ENCODE measurements around the gene PRR33.

- TF ChIP-seq POLR2A (IDR thresholded peaks at IDR 0.05; ENCODE audit: low read length) (no peak), JUN (IDR thresholded peaks at IDR 0.05) (no peak), MAZ (IDR thresholded peaks at IDR 0.05; ENCODE audit: borderline replicate concordance, low read depth, low read length) (no peak), POLR2AphosphoS2 (conservative IDR thresholded peaks at IDR 0.05; ENCODE audit: low read length) (no peak), CTCF (IDR thresholded peaks at IDR 0.05) (no peak), MAX (IDR thresholded peaks at IDR 0.05) (no peak), HOXB5 (CRISPR knock-in tag; IDR thresholded peaks at IDR 0.05) (no peak)
Observed at GRCh38 chr11:1875093-1875850, 16.4 kb downstream of the PRR33 start.

Data from A549 (cell line).